Hypothalamus (tissue), 51 donors: Measurements from ENCODE around the gene MAN2B2.

Experiments
- DNase-seq, 51 donors: peaks; one replicate each; lab custom pipeline; 2025; lab: John Stamatoyannopoulos, UW

MAN2B2 gene

DNA sequence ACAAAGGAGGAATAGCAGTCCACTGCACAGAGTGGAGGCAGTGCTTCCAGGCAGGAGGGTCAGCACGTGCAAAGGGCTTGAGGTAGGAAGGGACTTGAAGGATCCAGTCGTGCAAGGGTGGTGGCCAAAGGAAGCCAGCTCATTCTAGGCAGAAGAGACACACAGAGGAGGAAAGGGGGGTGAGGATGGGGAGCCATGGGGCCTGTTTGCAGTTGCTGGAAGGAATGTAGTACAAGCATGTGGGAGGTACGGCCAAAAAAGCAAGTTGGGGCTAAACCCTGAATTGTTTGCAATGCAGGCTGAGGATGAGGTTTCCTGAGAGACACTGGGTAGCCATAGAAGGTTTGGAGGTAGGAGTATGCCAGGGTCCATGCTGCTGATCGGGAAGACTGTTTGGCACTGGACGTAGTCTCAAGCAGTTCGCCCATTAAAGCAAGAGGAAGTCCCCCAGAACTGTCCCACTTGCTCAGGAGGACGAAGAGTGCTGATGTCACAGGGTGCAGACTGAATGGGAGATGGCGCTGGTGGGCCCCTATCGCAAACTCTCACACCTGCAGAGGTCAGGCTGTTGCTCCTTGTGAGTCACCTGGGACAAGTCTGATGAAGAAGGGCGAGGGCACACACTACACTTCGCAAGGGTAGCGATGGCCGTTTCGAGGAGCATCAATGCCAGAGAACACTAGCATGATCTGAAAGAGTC lies 9.1 kb upstream of the MAN2B2 start:
- no peak for DNase-seq

DNA sequence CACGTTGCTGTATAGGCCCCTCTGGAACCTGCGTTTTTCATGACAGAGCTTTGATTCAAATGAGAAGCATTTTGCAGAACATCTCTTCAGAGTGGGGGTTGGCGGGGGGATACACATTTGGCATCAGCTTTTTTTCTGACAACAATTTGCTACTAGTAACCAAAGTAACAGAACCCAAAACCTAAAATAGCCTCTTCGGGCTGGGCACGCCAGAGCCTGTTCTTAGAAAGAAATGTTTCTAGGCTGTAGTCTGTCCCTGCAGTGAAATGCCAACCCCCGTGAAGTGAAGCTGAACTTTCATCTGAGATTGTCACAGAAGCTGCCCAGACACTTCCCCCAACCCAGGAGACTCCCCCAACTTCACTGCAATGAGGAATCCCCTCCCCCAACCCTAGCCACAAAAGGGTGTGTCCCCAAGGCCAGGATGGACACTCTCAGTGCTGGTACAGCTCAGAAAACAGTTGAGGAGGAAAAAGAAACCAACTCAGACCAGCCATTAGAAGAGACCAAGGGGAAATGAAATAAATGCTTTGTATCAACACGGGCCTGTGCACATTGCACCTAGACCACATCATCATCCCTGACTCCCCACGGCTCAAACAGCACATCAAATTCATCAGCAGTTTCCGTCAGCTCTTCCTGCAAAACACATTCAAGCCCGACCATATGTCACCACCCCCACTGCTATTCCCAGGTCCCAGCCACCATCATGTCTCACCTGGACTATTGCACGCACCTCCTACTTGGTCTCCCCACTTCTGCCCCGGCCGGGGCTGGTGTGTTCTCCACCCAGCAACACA lies 8.4 kb upstream of the MAN2B2 start:
- DNase-seq: no peak

DNA sequence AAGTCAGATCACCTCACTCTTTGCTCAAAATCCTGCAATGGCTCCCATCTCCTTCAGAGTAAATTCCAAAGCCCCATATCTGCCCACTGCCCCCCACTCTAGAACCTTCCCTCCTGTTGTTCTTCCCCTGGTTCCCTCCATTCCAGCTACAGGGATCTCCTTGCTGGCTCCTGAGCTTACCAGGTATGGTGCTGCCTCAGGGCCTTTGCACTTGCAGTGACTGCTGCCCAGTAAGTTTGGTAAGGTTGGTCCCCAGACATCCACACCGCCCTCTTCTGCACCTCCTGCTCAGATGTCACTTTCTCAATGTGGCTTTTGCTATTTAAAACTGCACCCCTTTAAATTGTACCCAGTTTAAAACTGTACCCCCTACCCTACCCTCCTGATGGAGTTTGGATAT lies 7.8 kb upstream of the MAN2B2 start:
- no peak for DNase-seq

DNA sequence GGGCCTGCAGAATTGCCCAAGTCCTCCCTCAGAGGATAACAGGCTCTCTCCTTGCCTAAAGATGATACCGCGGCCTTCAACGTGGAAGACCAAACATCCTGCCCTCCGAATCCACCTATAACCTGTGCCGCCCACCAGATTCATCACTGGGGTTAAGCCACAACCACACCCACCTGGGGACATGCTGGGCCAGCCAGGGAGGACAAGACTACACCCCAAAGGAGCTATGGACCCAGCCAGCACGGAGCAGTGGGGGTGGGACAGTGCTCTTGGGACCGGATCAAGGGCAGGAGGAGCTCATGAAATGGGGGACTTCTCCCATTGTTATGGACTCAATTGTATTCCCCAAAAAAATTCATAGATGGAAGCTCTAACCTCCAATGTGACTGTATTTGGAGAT lies 6.8 kb upstream of the MAN2B2 start:
- no peak for DNase-seq

DNA sequence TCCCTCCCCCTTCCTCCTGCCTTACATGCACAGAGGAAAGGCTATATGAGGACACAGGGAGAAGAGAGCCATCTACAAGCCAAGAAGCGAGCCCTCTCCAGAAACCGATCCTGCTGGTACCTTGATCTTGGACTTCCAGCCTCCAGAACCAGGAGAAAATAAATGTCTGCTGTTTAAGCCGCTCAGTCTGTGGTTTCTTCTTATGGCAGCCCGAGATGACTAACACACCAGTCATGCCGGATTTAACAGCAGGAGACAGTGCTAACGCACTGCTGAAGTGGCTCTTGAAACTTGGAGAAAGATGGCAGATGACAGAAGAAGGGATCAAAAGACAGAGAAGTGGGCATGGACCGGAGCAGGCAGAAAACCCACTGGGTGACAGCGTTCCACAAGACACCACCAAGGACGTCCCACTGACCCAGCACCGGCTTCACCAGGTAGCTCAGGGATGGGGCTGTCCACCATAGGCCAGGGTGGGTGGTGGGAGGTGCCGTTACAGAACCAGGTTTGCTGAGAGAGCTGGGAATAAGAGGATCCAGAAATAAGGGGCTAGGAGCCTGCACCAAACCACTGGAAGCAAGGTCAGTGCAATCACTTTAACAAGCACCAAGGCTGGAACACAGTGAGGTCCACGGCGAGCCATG lies 6.2 kb upstream of the MAN2B2 start:
- DNase-seq: no peak

DNA sequence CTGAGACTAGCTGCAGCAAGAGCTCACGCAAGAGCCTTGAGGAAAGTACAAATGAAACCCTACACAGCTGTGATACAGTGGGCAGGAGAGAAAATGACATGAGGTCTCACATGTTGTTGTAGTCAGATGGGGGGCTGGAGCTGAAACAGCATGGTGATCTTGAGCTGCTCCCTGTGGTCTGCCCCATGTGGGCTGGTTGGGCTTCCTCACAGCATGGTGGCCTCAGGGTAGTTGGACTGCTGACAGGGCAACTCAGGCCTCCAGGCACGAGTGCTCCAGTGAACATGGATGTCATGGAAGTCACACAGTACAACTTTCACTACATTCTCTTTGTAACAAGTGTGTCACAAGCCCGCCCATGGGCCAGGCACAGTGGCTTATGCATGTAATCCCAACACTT lies 3.4 kb upstream of the MAN2B2 start:
- no peak for DNase-seq

DNA sequence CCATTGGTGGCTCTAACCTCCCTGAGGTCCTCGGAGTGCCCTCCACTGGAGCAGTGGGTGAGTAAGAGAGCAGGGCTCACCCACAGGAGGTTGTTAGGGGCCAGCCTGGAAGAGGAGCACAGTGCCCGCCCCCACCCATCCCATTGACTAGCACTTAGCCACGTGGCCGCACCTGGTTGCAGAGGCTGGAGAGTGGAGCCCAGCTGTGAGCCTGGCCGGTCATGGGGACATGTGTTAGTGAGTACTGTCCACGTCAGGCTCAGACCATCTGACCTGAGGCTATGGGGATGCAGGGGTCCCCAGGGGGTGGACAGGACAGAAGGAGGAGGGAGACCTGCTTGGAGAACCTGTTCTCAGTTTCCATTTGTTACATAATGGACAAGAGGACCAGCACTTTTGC lies 1.4 kb upstream of the MAN2B2 start:
- no peak for DNase-seq

DNA sequence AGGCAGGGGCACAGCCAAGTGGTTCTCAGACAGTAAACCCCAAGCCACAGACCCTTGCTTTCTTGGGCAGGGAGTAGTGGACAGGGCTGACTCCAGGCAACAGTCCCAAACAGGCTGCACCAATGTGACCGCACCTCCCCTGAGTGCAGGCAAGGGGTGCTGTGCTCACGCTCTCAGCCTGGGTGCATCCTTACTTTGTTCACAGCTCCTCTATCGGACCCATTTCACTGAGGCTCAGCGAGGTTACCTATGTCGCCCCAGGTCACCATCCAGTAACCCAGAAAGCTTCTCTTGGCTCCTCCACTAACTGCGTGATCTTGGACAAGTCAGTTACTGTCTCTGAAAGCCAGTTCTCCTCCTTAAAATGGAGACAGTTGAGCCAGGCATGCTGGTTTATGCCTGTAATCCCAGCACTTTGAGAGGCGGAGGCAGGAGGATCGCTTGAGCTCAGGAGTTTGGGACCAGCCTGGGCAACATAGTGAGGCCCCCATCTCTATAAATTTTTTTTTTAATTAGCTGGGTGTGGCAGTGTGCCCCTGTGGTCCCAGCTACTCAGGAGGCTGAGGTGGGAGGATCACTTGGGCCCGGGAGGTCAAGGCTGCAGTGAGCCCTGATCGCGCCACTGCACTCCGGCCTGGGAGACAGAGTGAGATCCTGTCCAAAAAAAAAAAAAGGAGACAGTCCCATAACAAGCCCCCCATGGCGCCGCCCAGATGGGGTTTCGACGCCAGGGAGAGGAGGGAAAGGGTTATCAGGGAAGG lies 823 bp upstream of the MAN2B2 start:
- DNase-seq: no peak

DNA sequence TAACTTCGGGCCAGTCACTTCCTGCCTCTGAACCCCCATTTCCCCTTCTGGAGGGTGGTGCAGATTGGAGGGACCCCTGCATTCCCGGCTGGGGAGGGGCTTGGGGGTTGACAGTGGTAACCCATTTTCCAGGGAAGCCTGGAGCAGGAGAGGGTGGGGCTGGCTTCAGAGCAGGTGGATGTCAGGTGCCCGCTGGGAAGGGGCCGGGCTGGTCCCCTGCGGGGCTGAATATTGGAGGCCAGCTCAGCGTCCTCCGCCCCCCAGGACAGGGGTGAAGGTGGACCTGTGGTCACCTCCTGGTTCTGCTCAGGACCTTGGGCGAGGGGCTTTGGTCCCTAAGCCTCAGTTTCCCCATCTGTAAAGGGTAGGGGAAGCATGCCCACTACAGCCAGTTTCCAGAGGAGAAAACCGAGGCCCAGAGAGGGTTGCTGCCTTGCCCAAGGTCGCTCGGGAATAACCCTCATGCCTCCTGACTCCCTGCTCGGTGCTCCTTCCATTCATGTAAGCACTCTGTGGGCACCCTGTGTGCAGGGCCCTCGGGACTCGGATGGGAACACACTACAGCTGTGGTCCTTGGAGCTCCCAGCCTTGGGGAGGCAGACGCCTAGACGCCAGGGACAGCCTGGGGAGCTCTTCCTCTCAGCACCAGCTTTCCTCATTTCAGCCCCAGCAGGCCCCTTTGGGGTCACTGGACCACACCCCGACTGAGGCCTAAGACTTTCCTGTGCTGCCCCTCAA lies 683 bp downstream of the MAN2B2 start:
- DNase-seq: no peak

DNA sequence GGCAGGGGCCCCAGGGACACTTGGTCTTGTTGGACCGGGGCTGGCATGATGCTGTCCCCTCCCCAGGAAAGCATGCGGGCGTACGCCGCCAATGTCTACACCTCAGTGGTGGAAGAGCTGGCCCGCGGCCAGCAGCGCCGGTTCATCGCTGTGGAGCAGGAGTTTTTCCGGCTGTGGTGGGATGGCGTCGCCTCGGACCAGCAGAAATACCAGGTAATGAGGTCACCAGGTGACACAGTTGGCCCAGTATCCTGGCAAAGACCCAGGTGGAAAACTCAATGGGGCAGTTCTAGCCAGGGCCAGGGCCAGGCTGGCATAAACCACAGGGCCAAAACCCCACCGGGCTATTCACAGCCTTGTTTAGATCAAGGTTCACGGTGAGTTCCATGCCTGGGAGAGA lies 1.5 kb downstream of the MAN2B2 start:
- no peak for DNase-seq

DNA sequence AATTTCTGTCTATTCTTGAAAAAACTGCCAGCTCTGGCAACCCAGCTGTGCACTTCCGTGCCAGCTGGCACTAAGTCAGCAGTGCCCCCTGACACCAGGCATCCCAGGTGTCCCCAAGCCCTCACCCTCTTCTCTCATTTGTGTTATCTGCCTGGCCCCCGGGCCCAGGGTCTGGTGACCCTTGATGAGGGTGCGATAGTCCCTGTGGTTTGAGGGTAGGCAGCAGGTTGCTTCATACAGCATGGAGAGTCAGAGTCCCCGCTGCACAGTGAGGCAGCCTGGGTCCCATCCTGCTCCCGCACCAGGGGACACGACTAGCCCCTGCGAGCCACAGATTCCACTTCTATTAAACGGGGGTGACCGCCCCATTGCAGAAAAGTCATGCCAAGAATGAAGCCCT lies 1.9 kb downstream of the MAN2B2 start:
- no peak for DNase-seq

DNA sequence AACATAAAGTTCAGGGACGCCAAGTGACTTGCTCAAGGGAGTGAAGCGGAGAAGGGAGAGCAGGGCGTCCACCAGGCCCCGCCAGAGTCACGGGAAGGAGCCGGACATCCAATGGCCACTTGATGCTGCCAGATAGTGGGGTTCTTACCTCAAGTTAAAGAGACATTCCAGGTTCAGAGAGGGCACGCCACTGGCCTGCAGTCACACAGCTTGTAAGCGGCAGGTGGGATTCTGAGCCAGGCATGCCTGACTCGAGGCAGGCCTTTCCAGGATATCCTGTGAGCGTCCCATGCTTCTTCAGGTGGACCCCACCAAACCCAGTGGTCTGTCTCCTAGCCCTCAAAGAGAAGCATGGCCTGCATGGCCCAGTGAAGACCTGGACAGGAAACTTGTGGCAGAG lies 2.4 kb downstream of the MAN2B2 start:
- DNase-seq: no peak

DNA sequence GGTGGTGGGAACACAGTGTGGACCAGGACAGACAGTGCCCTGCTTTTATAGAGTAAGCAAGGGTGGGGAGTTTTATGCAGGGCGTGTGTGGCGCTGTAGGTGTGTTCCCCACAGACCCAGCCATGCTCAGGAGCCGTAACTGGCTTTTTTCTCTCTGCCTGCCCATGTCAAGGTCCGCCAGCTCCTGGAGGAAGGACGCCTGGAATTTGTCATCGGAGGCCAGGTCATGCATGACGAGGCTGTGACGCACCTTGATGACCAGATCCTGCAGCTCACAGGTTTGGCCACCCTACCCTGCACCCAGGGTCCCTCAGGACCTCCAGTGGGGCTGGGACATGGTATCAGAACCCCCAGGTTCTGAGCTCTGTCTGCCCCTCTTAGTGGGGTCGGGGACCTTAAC lies 3.2 kb downstream of the MAN2B2 start:
- DNase-seq: no peak

DNA sequence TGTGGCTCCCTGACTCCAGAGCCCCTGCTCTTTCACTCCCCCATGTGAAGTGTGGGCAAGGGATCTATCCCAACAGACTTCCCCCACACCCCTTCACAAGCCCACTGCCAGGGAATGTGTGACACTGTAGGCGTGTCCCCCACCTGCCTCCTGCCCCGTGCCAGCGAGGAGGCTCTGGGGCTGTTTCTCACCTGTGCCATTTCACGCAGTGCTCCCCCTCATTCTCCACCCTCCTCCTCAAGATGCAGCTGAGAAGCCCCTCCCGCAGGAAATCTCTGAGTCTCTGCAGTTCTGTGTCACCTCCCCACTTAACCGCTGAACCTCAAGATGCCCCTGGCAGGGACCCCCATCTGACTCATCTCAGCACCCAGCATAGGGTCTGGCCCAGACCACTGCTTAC lies 5.4 kb downstream of the MAN2B2 start:
- DNase-seq: no peak

DNA sequence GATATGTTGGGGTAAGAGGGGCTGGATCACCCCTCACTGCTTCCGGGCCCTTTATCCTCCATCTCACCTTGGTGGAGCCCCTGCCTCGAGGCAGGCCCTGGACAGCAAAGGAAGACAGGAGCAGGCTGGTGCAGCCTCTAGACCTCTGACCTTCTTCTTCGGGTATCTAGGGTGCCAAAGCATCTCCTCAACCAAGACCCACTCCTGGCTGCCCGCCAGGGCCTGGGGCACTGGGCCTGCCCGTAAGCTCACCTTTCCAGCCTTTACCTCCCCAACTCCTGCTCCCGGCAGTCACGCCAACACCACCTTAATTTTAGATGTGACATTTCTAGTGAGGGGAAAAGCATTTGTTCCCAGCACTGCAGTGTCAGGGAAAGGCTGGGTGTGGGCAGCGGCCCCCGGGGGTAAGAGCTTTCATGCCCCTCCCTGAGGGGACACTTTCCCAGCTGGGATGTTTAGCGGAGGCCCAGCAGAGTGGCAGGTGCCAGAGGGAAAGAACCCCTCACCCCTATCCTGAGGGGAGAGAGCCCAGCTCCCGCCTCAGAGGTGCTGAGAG lies 6.7 kb downstream of the MAN2B2 start:
- DNase-seq: no peak

DNA sequence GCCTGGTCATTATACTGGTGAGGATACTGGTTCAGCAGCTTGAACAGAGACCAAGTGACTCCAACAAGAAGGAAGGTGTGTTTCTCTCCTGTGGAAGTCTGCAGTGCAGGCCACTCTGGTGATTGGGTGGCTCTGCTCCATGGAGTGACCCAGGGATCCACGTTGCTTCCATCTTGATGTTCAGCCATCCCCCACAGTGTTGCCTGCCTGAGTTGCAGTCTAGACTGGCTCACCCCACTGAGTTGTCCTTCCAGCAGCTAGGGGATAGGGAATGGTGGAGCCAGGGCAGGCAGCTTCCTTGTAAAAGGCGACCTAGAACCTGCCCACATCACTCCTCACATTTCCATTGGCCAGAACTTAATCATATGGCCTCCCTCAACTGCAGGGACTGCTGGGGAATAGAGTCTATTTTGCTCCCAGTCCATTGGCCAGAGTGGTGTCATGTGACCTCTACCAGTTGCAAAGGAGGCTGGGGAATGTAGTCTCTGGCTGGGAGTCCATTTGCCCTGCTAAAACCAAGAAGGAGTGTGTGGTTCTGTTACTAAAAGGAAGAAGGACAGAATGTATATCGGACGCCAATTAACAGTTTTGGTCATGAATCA lies 8.0 kb downstream of the MAN2B2 start:
- DNase-seq: no peak

DNA sequence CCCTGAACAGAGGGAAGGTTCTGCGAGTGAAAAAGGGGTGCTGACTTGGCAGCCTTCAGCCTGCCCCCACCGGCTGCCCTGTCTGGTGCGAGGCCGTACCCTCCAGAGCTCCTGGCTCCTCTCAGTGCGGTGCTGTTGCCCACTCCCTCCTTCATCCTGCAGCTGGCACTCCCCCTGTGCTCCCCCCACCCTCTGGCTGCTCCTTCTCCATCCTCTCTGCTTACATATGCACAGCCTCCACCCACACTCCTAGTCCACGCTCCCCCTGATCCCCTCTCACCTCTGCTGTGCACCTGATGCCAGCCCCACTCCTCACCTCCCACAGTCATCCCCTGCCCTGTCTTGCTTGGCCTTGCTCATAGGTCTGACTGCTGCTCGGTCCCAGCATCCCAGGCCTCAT lies 9.9 kb downstream of the MAN2B2 start:
- no peak for DNase-seq

DNA sequence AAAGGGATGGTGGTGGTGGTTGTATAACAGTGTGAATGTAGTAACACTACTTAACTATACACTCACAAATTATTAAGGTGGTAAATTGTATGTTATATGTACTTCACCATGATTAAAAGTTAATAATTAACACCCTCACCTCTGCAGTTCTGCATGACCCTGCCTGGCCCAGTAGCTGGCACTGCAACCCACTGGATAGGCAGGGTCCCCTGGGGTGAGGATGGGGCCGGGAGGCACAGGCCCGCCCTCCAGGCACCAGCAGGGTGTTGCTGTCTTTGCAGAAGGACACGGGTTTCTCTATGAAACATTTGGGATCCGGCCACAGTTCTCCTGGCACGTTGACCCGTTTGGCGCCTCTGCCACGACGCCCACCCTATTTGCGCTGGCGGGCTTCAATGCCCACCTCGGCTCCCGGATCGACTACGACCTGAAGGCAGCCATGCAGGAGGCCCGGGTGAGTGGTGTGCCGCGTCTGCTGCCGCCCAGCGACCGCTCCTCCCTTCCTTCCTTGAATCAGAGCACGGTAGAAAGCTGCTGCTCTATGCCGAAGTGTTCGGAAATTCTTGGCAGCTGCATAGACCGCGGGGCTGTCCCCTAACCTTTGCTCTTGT lies 11.8 kb downstream of the MAN2B2 start:
- DNase-seq: no peak

DNA sequence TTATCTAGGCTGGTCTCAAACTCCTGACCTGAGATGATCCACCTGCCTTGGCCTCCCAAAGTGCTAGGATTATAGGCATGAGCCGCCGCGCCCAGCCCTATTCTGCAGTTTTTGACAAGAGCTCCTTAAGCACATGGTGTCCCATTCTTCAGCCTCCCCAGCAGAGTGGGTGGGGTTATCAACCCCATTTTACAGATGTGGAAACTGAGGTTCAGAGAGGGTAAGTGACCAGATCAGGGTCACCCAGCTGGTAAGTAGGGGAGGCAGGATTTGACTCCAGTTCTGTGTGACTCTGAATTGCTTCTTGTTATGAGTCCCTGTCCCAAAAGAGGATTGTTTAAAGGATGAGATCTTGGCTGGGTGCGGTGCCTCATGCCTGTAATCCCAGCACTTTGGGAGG lies 14.5 kb downstream of the MAN2B2 start:
- DNase-seq: no peak
